Measurements from ENCODE around the gene FOXP1. TPM values are rescaled to one million over a fixed set of nuclear protein-coding genes. Genes with fewer than 3 reads are reported as not detected.
"Not testable (repeated sequence)": the region's sequence is repeated elsewhere in the genome, so short reads cannot be mapped to it uniquely, and the experiment has no call there.

The FOXP1 gene
- polyA plus RNA-seq, 1 donor (not counting 4 experiments of a cell fraction or from before 2014, with no cell fraction given) = 14.6 TPM

DNA sequence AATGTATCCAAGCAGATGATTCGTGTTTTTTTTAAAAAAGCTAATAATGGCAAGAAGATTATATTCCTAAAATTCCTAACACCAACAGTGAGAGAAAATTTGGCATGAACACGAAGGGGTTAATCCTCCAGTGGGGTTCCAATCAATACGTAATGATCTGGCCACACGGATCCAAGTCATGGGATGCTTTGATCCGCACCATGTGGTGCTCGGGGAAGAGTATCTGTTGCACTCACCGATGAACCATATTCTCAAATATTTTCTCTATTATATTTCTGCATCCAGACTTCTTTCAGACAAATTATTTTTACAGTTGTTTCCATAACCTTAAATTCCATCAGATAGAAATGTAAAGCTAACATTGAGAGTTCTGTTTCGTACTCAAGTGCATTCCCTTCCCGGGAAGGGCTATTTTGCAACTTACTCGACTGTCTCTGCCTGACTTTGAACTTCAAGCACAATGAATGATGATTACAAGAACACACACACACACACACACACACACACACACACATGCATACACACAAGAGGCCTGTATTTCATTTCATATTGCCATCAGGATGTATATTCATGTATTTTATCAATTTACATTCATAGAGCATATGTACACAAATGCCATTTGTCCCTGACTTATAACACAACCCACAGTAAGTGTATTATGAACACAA lies 567.2 kb downstream of the FOXP1 start:
- H4K20me1 ChIP-seq (ENCODE audit: control insufficient read depth, extremely low read depth, insufficient read depth, low read length) = no peaks in the 10 kb centered on the region
- H3K9me3 ChIP-seq (ENCODE audit: control insufficient read depth, low read depth, low read length) = no peaks in the 10 kb centered on the region
- no peak overlapping the region for H3K4me2 ChIP-seq (ENCODE audit: control insufficient read depth, extremely low read depth, insufficient read depth, low read depth, low read length)
- dilution Hi-C loops (cut with MboI; ENCODE audit: extremely low pct_ligation_motif_present, low sequenced_read_pairs) = no loop called here
- FAIRE-seq = no peak
- DNase-seq (ENCODE audit: low read depth, low spot score) = no peak
- no peak overlapping the region for H2AFZ ChIP-seq (ENCODE audit: control insufficient read depth, low read length)
- TF ChIP-seq, protein P1, sequence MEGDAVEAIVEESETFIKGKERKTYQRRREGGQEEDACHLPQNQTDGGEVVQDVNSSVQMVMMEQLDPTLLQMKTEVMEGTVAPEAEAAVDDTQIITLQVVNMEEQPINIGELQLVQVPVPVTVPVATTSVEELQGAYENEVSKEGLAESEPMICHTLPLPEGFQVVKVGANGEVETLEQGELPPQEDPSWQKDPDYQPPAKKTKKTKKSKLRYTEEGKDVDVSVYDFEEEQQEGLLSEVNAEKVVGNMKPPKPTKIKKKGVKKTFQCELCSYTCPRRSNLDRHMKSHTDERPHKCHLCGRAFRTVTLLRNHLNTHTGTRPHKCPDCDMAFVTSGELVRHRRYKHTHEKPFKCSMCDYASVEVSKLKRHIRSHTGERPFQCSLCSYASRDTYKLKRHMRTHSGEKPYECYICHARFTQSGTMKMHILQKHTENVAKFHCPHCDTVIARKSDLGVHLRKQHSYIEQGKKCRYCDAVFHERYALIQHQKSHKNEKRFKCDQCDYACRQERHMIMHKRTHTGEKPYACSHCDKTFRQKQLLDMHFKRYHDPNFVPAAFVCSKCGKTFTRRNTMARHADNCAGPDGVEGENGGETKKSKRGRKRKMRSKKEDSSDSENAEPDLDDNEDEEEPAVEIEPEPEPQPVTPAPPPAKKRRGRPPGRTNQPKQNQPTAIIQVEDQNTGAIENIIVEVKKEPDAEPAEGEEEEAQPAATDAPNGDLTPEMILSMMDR (optimal IDR thresholded peaks at IDR 0.05 in 1 of 3, IDR thresholded peaks at IDR 0.05 in 1 of 3, conservative IDR thresholded peaks at IDR 0.05 in 1 of 3; ENCODE audit: extremely low read depth in 1 of 3, insufficient read depth in 2 of 3, low read length in 3 of 3) = no peak
- no peak for TF ChIP-seq EZH2 (IDR thresholded peaks at IDR 0.05; ENCODE audit: low read length)
- no peaks in the 10 kb centered on the region for H3K27me3 ChIP-seq (ENCODE audit: control insufficient read depth, extremely low read depth, insufficient read depth, low read length)
- peaks cover 14% of the 10 kb centered on the region for H3K79me2 ChIP-seq (ENCODE audit: control insufficient read depth, insufficient read depth, low read length)
- no peaks in the 10 kb centered on the region for H3K9me1 ChIP-seq (ENCODE audit: control insufficient read depth, extremely low read depth, insufficient read depth, low read length)
- no peak overlapping the region for H3K9ac ChIP-seq (ENCODE audit: control insufficient read depth, extremely low read depth, insufficient read depth, low read length)
- H3K27ac ChIP-seq (ENCODE audit: control insufficient read depth, insufficient read depth, low read length) = no peak overlapping the region
- peaks cover 14% of the 10 kb centered on the region for H3K4me1 ChIP-seq (ENCODE audit: control insufficient read depth, extremely low read depth, insufficient read depth, low read length)
- peaks cover 0 to 7% of the 10 kb centered on the region in 2 experiments for H3K36me3 ChIP-seq (ENCODE audit: control insufficient read depth in 2 of 2, extremely low read depth in 1 of 2, insufficient read depth in 2 of 2, low read length in 2 of 2)
- H3K4me3 ChIP-seq (ENCODE audit: control insufficient read depth in 2 of 3, extremely low read depth in 1 of 3, insufficient read depth in 2 of 3, low read depth in 1 of 3, low read length in 3 of 3) = no peak overlapping the region

DNA sequence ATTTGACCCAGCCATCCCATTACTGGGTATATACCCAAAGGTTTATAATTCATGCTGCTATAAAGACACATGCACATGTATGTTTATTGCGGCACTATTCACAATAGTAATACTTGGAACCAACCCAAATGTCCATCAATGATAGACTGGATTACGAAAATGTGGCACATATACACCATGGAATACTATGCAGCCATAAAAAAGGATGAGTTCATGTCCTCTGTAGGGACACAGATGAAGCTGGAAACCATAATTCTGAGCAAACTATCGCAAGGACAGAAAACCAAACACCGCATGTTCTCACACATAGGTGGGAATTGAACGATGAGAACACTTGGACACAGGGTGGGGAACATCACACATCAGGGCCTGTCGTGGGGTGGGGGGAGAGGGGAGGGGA lies 568.9 kb downstream of the FOXP1 start:
- H3K27me3 ChIP-seq (ENCODE audit: control insufficient read depth, extremely low read depth, insufficient read depth, low read length); dilution Hi-C loops (cut with MboI; ENCODE audit: extremely low pct_ligation_motif_present, low sequenced_read_pairs); H3K9me3 ChIP-seq (ENCODE audit: control insufficient read depth, low read depth, low read length); H4K20me1 ChIP-seq (ENCODE audit: control insufficient read depth, extremely low read depth, insufficient read depth, low read length); H3K27ac ChIP-seq (ENCODE audit: control insufficient read depth, insufficient read depth, low read length); H3K4me2 ChIP-seq (ENCODE audit: control insufficient read depth, extremely low read depth, insufficient read depth, low read depth, low read length); H2AFZ ChIP-seq (ENCODE audit: control insufficient read depth, low read length); H3K9me1 ChIP-seq (ENCODE audit: control insufficient read depth, extremely low read depth, insufficient read depth, low read length); H3K36me3 ChIP-seq (ENCODE audit: control insufficient read depth in 2 of 2, extremely low read depth in 1 of 2, insufficient read depth in 2 of 2, low read length in 2 of 2); H3K9ac ChIP-seq (ENCODE audit: control insufficient read depth, extremely low read depth, insufficient read depth, low read length); DNase-seq (ENCODE audit: low read depth, low spot score); FAIRE-seq; H3K4me3 ChIP-seq (ENCODE audit: control insufficient read depth in 2 of 3, extremely low read depth in 1 of 3, insufficient read depth in 2 of 3, low read depth in 1 of 3, low read length in 3 of 3): not testable (repeated sequence)
- H3K4me1 ChIP-seq (ENCODE audit: control insufficient read depth, extremely low read depth, insufficient read depth, low read length) = peaks cover 22% of the 10 kb centered on the region
- H3K79me2 ChIP-seq (ENCODE audit: control insufficient read depth, insufficient read depth, low read length) = peaks cover 14% of the 10 kb centered on the region

DNA sequence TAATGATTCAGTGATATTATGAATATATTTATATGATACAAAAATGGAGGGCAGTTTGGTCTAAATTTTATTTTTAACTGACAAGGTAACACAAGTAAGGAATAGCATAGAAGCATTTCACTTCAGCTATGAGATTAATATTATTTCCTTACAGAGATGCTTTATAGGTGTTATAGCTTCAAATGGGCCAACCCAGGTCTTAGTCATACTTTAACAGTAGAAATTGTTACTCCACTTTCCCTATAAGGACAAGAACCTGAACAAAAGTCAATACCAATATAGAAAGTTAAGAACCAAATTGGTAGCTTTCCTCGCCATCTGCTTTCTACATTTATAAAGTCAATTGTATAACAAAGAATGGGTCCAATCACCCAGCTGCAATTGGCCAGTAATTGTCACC lies 570.6 kb downstream of the FOXP1 start:
- H3K27ac ChIP-seq (ENCODE audit: control insufficient read depth, insufficient read depth, low read length) = no peak overlapping the region
- peaks cover 26% of the 10 kb centered on the region for H3K4me1 ChIP-seq (ENCODE audit: control insufficient read depth, extremely low read depth, insufficient read depth, low read length)
- peaks cover 20% of the 10 kb centered on the region for H3K79me2 ChIP-seq (ENCODE audit: control insufficient read depth, insufficient read depth, low read length)
- H3K9me1 ChIP-seq (ENCODE audit: control insufficient read depth, extremely low read depth, insufficient read depth, low read length) = no peaks in the 10 kb centered on the region
- DNase-seq (ENCODE audit: low read depth, low spot score) (no peak), FAIRE-seq (no peak)
- no peaks in the 10 kb centered on the region for H3K9me3 ChIP-seq (ENCODE audit: control insufficient read depth, low read depth, low read length)
- no peak overlapping the region for H3K4me2 ChIP-seq (ENCODE audit: control insufficient read depth, extremely low read depth, insufficient read depth, low read depth, low read length)
- H4K20me1 ChIP-seq (ENCODE audit: control insufficient read depth, extremely low read depth, insufficient read depth, low read length) = no peaks in the 10 kb centered on the region
- no peaks in the 10 kb centered on the region for H3K27me3 ChIP-seq (ENCODE audit: control insufficient read depth, extremely low read depth, insufficient read depth, low read length)
- H2AFZ ChIP-seq (ENCODE audit: control insufficient read depth, low read length) = no peak overlapping the region
- peaks cover 0 to 4% of the 10 kb centered on the region in 2 experiments for H3K36me3 ChIP-seq (ENCODE audit: control insufficient read depth in 2 of 2, extremely low read depth in 1 of 2, insufficient read depth in 2 of 2, low read length in 2 of 2)
- H3K9ac ChIP-seq (ENCODE audit: control insufficient read depth, extremely low read depth, insufficient read depth, low read length) = no peak overlapping the region
- TF ChIP-seq, protein P1 (optimal IDR thresholded peaks at IDR 0.05 in 1 of 3, IDR thresholded peaks at IDR 0.05 in 1 of 3, conservative IDR thresholded peaks at IDR 0.05 in 1 of 3; ENCODE audit: extremely low read depth in 1 of 3, insufficient read depth in 2 of 3, low read length in 3 of 3) = no peak
- no peak for TF ChIP-seq EZH2 (IDR thresholded peaks at IDR 0.05; ENCODE audit: low read length)
- dilution Hi-C loops (cut with MboI; ENCODE audit: extremely low pct_ligation_motif_present, low sequenced_read_pairs) = no loop called here
- H3K4me3 ChIP-seq (ENCODE audit: control insufficient read depth in 2 of 3, extremely low read depth in 1 of 3, insufficient read depth in 2 of 3, low read depth in 1 of 3, low read length in 3 of 3) = no peak overlapping the region

All from keratinocyte (primary cell).